CD14-positive monocyte (primary cell): ENCODE measurements around the gene RFX3. TPM values are rescaled to one million over a fixed set of nuclear protein-coding genes. Genes with fewer than 3 reads are reported as not detected.

Source experiments
- DNase-seq, 3 donors: peaks; one replicate each; pipeline ENCODE4 v3.0.0-alpha.2; 2011 to 2022
- H2AFZ ChIP-seq: 2 replicates; pipeline ENCODE4 v1.6.0; 2012; ENCODE audit warnings: mild to moderate bottlenecking, low read depth, low read length, inconsistent platforms; ENCODE audit not compliant: insufficient read depth, poor library complexity, severe bottlenecking
- H3K27ac ChIP-seq, 2 donors: 1 replicate in 1 of 2; 2 replicates in 1 of 2; pipeline ENCODE4 v1.5.1; 2012 to 2013; ENCODE audit warnings: low read length in 2 of 2, control low read depth in 1 of 2, inconsistent platforms in 1 of 2, low read depth in 1 of 2, mild to moderate bottlenecking in 1 of 2
- H3K27me3 ChIP-seq, 2 donors: one replicate each; pipeline versions ENCODE4 v1.6.0 to v1.6.1; 2011 to 2013; ENCODE audit warnings: low read length in 2 of 2; ENCODE audit not compliant: control insufficient read depth in 2 of 2, insufficient read depth in 2 of 2
- H3K36me3 ChIP-seq, 2 donors: replicated peaks in 1 of 2; 1 replicate in 1 of 2; 2 replicates in 1 of 2; pipeline versions ENCODE4 v1.5.1 to v1.6.1; 2012 to 2013; ENCODE audit warnings: low read length in 2 of 2, control low read depth in 1 of 2, inconsistent platforms in 1 of 2, mild to moderate bottlenecking in 1 of 2; ENCODE audit not compliant: insufficient read depth in 2 of 2, control insufficient read depth in 1 of 2
- H3K4me1 ChIP-seq, 2 donors: 1 replicate in 1 of 2; 2 replicates in 1 of 2; pipeline versions ENCODE4 v1.5.1 to v1.6.1; 2012 to 2013; ENCODE audit warnings: low read length in 2 of 2, control low read depth in 1 of 2, inconsistent platforms in 1 of 2, mild to moderate bottlenecking in 1 of 2, moderate library complexity in 1 of 2; ENCODE audit not compliant: insufficient read depth in 2 of 2, control insufficient read depth in 1 of 2
- H3K4me2 ChIP-seq: replicated peaks from 2 replicates; pipeline ENCODE3; 2012; ENCODE audit warnings: low read length, moderate library complexity, mild to moderate bottlenecking; ENCODE audit not compliant: poor library complexity, severe bottlenecking; ENCODE audit errors: extremely low read depth
- H3K4me3 ChIP-seq, 3 experiments: fragments of 200-600 bp in 1 of 3; sonication (generic) in 1 of 3; replicated peaks in 1 of 3; 1 replicate in 2 of 3; 2 replicates in 1 of 3; pipeline ENCODE4 v1.5.1; 2011 to 2013; ENCODE audit warnings: low read length in 3 of 3, mild to moderate bottlenecking in 3 of 3, control low read depth in 2 of 3, low read depth in 2 of 3, inconsistent platforms in 1 of 3, moderate library complexity in 1 of 3
- H3K79me2 ChIP-seq: 2 replicates; pipeline ENCODE4 v1.6.0; 2012; ENCODE audit warnings: mild to moderate bottlenecking, control low read depth, inconsistent platforms, low read length, moderate library complexity; ENCODE audit not compliant: insufficient read depth
- H3K9ac ChIP-seq: 2 replicates; pipeline ENCODE4 v1.6.0; 2017; ENCODE audit warnings: low read length, mild to moderate bottlenecking; ENCODE audit not compliant: insufficient read depth, poor library complexity, severe bottlenecking
- H3K9me3 ChIP-seq, 2 donors: replicated peaks in 1 of 2; 1 replicate in 1 of 2; 2 replicates in 1 of 2; pipeline versions ENCODE4 v1.5.1 to v1.6.1; 2012 to 2013; ENCODE audit warnings: low read length in 2 of 2, control low read depth in 1 of 2; ENCODE audit not compliant: control insufficient read depth in 1 of 2, insufficient read depth in 1 of 2
- H4K20me1 ChIP-seq: 2 replicates; pipeline ENCODE4 v1.6.0; 2012; ENCODE audit warnings: mild to moderate bottlenecking, low read length, control low read depth, moderate library complexity; ENCODE audit not compliant: insufficient read depth
- H3K27ac Mint-ChIP-seq, 7 donors: one replicate each; pipeline ENCODE4 v1.8.0; 2020; ENCODE audit warnings: mild to moderate bottlenecking in 7 of 7, mixed read lengths in 7 of 7, moderate library complexity in 6 of 7, inconsistent platforms in 2 of 7
- H3K27me3 Mint-ChIP-seq, 3 donors: one replicate each; pipeline ENCODE4 v1.8.0; 2021 to 2022; ENCODE audit warnings: low read depth in 3 of 3, mild to moderate bottlenecking in 3 of 3, mixed read lengths in 3 of 3, moderate library complexity in 3 of 3, inconsistent platforms in 1 of 3
- H3K36me3 Mint-ChIP-seq, 2 donors: one replicate each; pipeline ENCODE4 v1.8.0; 2020; ENCODE audit warnings: mixed read lengths in 2 of 2, inconsistent platforms in 1 of 2, mild to moderate bottlenecking in 1 of 2
- H3K4me1 Mint-ChIP-seq: one replicate; pipeline ENCODE4 v1.8.0; 2020; ENCODE audit warnings: mild to moderate bottlenecking, mixed read lengths
- H3K4me3 Mint-ChIP-seq, 2 donors: one replicate each; pipeline ENCODE4 v1.8.0; 2020; ENCODE audit warnings: mild to moderate bottlenecking in 2 of 2, mixed read lengths in 2 of 2, moderate library complexity in 1 of 2
- H3K9me3 Mint-ChIP-seq, 7 donors: one replicate each; pipeline ENCODE4 v1.8.0; 2020 to 2022; ENCODE audit warnings: mixed read lengths in 7 of 7, mild to moderate bottlenecking in 6 of 7, moderate library complexity in 6 of 7, inconsistent platforms in 2 of 7
- WGBS: methylation state at CpG from one replicate; pipeline ENCODE4 v1.1.5; 2013; ENCODE audit warnings: missing lambda C conversion rate; ENCODE audit not compliant: insufficient coverage; 5-methylcytosine and 5-hydroxymethylcytosine counted together
- intact Hi-C, 2 donors: fragments of 100-400 bp; cut with micrococcal nuclease; formaldehyde crosslinking; loops; one replicate each; pipeline versions ENCODE4 v1.15.0 to v1.15.1; 2023
- polyA plus RNA-seq, 3 donors: library from polyadenylated mRNA; depleted of rRNA in 1 of 3; unstranded in 2 of 3; stranded (reverse) in 1 of 3; fragments of 300-500 nt in 2 of 3; fragments of >200 nt in 1 of 3; fragmentation: Illumina TruSeq in 2 of 3; gene quantifications; 1 replicate in 2 of 3; 2 replicates in 1 of 3; pipeline ENCODE4 v1.2.3, GENCODE V29; 2012 to 2021
- TF ChIP-seq, protein P1 (sequence below): fragments of 200-600 bp; IDR thresholded peaks from one replicate; pipeline ENCODE4 v1.8.0; 2022; ENCODE audit warnings: antibody characterized with exemption, mild to moderate bottlenecking

RFX3 gene
- polyA plus RNA-seq, 3 donors: 1.7 to 5.2 (median 3.2) TPM

DNA sequence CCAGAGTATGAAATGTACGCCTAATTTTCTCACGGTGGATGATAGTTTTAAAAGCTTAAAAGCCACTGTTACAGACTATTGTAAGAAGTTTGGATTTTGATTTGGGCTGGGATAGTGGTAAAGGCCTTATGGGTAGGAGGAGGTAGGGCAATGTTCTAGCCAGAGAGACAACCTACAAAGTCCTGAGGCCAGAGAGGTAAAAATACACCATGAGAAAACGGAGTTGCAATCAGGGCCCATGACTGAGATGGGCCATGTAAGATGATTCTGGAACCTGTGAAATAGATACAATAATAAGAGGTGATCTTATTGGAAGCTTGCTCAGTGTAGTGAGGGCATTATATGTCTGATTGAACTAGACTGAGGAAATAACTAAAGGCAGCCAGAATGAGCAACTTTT lies 188.8 kb downstream of the RFX3 start:
- TF ChIP-seq, protein P1, sequence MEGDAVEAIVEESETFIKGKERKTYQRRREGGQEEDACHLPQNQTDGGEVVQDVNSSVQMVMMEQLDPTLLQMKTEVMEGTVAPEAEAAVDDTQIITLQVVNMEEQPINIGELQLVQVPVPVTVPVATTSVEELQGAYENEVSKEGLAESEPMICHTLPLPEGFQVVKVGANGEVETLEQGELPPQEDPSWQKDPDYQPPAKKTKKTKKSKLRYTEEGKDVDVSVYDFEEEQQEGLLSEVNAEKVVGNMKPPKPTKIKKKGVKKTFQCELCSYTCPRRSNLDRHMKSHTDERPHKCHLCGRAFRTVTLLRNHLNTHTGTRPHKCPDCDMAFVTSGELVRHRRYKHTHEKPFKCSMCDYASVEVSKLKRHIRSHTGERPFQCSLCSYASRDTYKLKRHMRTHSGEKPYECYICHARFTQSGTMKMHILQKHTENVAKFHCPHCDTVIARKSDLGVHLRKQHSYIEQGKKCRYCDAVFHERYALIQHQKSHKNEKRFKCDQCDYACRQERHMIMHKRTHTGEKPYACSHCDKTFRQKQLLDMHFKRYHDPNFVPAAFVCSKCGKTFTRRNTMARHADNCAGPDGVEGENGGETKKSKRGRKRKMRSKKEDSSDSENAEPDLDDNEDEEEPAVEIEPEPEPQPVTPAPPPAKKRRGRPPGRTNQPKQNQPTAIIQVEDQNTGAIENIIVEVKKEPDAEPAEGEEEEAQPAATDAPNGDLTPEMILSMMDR: no peak
- Histone ChIP-seq H3K27ac (no peak overlapping the region), H3K4me1 (no peaks in the 10 kb centered on the region), H3K79me2 (no peaks in the 10 kb centered on the region), H4K20me1 (no peaks in the 10 kb centered on the region), H3K27me3 (no peaks in the 10 kb centered on the region), H3K9ac (no peak overlapping the region), H2AFZ (no peak overlapping the region), H3K36me3 (no peaks in the 10 kb centered on the region), H3K4me2 (no peak overlapping the region), H3K9me3 (no peaks in the 10 kb centered on the region), H3K4me3 (no peak overlapping the region)
- peaks cover 0 to 5% (median 3%) of the 10 kb centered on the region in 7 donors for H3K9me3 Mint-ChIP-seq
- H3K36me3 Mint-ChIP-seq: peaks cover 0 to 2% of the 10 kb centered on the region in 2 donors
- no peak for DNase-seq
- intact Hi-C loops: no loop called here
- no peaks in the 10 kb centered on the region for H3K27me3 Mint-ChIP-seq
- 96% methylated on average over 3 of the region's 3 CpGs for WGBS
- H3K27ac Mint-ChIP-seq: peak overlapping the region in 1 of 7 donors; percentile 27
- H3K4me1 Mint-ChIP-seq: peaks cover 2% of the 10 kb centered on the region
- no peak overlapping the region for H3K4me3 Mint-ChIP-seq

DNA sequence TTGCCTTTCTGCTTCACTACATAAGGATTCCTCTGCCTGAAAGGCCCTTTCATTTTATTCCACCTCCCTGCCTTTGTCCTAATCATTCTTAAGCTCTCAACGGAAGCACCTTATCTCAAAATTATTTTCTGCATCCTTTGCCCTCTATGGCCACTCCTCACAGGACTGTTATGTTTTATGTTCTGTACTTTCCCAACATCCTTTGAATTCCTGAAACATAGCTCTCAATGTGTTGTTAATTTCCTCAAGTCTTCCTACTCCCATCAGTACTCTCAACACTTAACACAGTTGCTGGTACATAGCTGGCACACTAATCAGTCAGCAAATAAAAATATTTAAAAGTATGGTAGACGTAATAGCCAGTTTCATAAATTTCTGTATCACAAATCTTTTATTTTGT lies 193.0 kb downstream of the RFX3 start:
- intact Hi-C loops: no loop called here
- H3K4me2 ChIP-seq: no peak overlapping the region
- no peak overlapping the region for H3K27ac ChIP-seq

More for the DNA sequence above, 193.0 kb downstream of the RFX3 start:
- H3K27me3 Mint-ChIP-seq: no peaks in the 10 kb centered on the region
- no peaks in the 10 kb centered on the region for H3K9me3 Mint-ChIP-seq
- WGBS: 100% methylated on average over 1 of the region's 2 CpGs
- H3K4me3 Mint-ChIP-seq: no peak overlapping the region
- Histone ChIP-seq H3K79me2 (no peaks in the 10 kb centered on the region), H3K9me3 (no peaks in the 10 kb centered on the region), H4K20me1 (no peaks in the 10 kb centered on the region), H3K9ac (no peak overlapping the region), H2AFZ (no peak overlapping the region), H3K4me1 (no peaks in the 10 kb centered on the region), H3K27me3 (no peaks in the 10 kb centered on the region), H3K4me3 (no peak overlapping the region), H3K36me3 (no peaks in the 10 kb centered on the region)
- peaks cover 0 to 4% of the 10 kb centered on the region in 2 donors for H3K36me3 Mint-ChIP-seq
- H3K27ac Mint-ChIP-seq: no peak overlapping the region
- DNase-seq: no peak
- TF ChIP-seq, protein P1: no peak
- H3K4me1 Mint-ChIP-seq: peaks cover 2% of the 10 kb centered on the region
